ENCODE results near the gene SCAMP2.
"Not testable (repeated sequence)": the region's sequence is repeated elsewhere in the genome, so short reads cannot be mapped to it uniquely, and the experiment has no call there.

Gene SCAMP2

DNA sequence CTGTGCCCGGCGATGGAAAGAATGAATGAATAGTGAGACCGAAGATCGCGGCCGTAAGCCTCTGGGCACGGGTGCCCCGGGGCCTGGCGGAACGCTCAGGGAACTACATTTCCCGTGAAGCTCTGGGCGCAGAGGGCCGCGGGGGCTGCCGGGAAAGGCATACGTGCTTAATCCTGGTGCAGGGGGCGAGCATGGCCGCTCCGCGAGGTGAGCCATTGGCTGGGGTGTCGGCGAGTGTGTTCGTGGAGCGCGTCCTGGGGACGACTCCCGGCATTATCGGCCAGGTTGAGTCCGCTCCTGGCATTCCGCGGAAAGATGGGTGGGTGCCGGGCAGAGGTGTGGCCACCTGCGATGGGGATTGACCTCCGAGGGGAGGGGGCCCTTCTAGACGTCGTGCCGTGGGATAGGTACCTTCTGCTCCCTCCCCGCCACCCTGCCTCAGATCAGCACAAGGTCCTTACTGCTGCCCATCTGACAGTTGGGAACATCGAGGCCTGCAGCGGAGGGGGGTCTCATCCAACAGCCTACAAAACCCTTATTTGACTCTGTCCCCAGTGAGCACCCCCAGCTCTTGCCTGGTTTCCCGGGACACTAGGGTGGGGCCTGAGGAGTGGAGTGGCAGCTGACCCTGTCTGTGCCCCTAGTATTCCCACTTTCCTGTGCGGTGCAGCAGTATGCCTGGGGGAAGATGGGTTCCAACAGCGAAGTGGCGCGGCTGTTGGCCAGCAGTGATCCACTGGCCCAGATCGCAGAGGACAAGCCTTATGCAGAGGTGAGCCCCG is 16.9 kb upstream of the SCAMP2 start, which contains the start of gene MPI:
Gene MPI, plus strand, starts transcription at position 160 of the 782 bp plus-strand sequence. Its CDS starts 32 bp downstream, at position 192.
- DNase-seq: peak; percentile 88 to 91

DNA sequence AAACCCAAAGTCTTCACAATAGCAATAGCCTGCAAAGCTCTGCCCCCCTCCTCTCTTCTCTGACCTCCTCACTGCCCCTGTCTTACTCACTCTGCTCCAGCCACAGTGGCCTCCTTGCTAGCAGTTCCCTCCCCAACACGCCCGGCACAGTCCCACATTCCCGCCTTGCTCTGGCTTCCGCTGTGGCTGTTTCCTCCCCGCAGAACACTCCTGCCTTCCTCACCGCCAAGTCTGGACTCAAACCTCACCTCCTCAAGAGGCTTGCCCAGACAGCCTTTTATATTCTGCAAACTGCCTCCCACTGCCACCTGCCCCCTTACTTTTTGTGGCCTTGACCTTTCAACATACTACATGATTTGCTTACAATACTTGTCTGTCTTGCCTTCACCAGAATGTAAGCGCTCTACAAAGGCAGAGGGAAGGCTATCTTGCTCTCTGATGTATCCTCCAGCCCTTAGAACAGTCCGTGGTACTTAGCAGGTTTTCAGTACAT is 16.3 kb upstream of the SCAMP2 start:
- DNase-seq: peak; percentile 34

DNA sequence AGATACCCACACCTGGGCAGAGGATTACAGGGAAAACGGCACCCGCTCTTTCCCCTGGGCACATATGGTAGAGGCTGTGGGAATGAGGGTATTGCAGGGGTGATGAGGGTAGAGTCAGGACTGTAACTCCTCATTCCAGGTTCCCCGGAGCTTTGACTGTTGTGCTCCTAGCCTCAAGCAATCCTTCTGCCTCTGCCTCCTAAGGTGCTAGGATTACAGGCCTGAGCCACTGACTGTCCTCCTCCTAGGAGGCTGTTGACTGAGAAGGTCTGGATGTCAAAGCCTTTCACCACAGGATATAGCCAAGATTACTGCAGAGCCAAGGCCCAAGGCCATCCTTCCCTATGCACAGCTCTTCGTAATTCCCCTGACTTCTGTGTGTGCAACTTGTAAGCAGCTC is 15.6 kb upstream of the SCAMP2 start:
- DNase-seq: no peak

DNA sequence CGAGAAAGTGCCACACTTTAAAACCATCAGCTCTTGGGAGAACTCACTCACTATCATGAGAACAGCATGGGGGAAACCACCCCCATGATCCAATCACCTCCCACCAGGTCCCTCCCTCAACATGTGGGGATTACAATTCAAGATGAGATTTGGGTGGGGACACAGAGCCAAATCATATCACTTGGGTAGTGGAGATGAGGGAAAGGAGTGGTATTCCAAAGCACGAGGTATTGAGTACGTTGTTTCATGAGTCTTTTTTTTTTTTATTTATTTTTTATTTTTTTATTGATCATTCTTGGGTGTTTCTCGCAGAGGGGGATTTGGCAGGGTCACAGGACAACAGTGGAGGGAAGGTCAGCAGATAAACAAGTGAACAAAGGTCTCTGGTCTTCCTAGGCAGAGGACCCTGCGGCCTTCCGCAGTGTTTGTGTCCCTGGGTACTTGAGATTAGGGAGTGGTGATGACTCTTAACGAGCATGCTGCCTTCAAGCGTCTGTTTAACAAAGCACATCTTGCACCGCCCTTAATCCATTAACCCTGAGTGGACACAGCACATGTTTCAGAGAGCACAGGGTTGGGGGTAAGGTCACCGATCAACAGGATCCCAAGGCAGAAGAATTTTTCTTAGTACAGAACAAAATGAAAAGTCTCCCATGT is 14.5 kb upstream of the SCAMP2 start:
- DNase-seq: not testable (repeated sequence)

DNA sequence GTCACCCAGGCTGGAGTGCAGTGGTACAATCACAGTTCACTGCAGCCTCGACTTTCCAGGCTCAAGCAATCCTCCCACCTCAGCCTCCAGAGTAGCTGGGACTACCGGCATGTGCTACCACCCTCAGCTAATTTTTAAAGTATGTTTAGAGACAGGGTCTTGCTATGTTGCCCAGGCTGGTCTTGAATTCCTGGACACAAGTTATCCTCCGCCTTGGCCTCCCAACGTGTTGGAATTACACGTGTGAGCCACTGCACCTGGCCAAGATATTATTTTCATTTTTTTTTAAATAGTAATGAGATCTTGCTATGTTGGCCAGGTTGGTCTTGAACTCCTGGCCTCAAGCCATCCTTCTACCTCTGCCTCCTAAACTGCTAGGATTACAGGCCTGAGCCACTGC is 12.3 kb upstream of the SCAMP2 start:
- DNase-seq: no peak

DNA sequence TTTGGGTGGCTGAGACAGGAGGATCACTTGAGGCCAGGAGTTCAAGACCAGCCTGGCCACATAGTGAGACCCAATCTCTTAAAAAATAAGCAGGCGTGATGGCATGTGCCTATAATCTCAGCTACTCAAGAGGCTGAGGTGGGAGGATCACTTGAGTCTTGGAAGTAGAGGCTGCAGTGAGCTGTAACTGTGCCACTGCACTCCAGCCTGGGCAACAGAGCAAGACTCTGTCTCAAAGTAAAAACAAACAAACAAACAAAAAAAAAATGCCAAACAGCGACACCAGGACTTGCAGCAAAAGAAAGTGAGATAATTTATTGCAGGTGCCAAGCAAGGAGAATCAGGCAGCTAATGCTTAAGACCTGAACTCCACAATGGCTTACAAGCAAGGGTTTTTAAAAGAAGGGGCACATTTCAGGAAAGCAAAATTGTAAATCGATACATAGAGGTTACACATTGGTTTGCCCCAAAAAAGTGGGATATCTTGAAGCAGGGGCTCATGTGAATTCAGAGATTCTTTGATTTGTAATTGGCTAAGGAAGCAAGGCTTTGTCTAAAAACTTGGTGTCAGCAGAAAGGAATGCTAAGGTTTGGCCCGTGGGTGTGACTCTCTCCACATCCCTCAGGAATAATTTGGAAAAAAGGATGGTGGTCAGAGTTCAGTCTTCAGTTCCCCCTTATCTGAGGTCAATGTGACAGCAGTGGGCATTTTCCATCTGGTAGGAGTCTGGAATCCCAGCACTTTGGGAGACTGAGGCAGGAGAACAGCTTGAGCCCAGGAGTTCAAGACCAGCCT is 11.5 kb upstream of the SCAMP2 start:
- DNase-seq: no peak

DNA sequence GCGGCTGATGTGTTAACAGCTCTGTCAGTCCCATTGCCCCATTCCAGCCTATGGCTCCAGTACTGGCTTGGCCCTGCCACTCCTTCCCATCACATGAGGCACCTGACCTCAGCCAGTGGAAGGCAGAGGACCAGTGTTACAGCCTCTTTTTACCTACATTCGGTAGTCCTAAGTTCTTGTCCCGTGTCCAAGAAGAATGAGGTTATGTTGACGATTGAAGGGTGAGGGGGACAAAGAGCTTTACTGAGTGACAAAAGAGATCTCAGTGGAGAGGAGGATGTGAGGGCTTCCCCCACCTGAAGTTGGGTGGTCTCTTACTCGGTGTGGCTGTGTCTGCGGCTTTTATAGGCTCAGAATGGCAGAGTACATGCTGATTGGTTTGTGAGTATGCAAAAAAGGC is 9.4 kb upstream of the SCAMP2 start:
- DNase-seq: no peak

DNA sequence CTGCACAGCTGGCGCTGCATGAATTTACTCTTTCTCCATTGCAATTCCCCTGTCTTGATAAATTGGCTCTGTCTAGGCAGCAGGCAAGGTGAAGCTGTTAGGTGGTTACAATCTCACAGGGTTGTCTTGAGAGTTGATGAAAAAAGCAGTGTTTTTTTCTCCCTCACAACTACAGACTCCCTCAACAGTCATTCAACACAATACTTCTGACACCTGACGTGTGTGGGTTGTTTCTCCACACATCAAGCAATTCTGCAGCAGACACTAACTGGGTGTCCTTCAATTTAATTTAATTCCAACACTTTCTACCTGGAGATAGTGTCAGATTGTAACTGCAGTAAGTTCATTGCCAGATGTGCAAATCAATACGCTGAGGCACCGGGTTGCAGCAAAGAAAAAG is 5.1 kb upstream of the SCAMP2 start:
- no peak for DNase-seq

DNA sequence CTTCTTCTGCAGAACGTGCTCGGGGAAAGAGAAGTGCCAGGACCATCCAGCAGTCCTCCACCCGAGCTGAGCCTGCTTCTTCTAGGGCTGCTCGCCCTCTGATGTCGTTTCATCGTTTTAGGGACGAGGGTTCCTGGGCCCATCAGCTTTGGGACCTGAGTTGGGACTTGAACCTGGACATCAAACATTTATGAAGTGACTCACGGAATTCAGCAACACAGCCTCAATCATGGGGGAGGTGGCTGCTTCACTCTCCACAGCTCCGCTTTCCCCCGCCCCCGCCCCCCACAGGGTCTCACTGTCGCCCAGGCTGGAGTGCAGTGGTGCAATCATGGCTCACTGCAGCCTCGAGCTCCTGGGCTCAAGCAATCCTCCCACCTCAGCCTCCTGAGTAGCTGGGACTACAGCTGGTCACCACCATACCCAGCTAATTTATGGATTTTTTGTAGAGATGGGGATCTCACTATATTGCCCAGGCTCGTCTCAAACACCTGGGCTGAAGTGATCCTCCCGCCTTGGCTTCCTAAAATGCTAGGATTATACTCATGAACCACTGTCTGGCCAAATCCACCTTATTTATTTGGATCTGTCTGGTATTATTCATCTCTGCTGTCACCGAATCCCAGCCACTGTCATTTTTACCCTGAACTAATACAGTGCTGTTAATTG is 725 bp upstream of the SCAMP2 start:
- peak; percentile 20 to 25 for DNase-seq

DNA sequence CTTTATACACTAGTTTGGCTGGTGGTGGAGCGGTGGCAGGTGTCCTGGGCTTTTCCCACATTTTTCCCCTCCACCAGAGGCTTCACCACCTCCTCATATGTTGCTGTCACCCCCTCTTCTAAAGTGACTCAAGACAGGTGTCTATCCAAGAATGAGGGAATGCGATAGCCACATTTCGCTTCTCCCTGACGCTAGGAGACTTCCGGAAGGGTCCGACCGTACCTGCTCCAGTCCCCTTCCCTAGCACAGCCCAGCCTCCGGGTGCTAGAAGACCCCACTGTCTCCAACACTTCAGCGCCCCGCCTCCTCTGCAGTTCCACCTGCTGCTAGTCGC is 496 bp downstream of the SCAMP2 start:
- DNase-seq: no peak

DNA sequence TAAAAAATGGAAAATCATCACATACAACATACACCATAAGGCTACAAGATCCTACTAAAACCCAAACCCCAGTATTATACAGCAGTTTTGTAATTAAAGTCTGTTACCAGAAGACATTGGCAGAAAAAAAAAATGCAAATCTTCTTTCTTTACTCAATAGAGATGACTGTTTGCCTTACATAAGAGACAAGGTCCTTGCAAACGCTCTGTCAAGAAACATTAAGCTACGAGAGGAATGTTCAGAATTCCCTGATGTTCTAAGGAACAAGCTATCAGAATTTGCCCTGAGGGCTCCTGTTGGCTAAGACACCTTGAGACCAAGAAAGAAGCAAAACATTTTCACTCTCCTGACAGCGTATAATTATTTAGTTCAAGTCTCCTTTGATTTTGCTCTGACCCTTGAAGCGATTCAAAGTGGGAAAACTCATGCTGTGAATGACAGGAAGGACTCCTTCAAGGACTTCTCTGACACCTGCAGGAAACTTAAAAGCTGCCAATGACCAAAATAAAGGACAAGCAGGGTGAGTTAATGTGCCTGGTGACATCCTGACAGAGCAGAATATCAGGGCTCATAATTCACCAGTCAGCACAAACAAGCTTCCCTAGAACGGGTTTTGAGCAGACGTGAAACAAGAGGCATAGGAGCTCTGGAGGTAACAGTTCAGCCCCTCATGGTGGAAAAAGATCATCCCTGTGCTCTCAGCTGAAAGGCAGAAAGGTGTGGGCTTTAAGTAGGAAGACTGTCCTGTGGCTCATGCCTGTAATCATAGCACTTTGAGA is 2.5 kb downstream of the SCAMP2 start:
- no peak for DNase-seq

DNA sequence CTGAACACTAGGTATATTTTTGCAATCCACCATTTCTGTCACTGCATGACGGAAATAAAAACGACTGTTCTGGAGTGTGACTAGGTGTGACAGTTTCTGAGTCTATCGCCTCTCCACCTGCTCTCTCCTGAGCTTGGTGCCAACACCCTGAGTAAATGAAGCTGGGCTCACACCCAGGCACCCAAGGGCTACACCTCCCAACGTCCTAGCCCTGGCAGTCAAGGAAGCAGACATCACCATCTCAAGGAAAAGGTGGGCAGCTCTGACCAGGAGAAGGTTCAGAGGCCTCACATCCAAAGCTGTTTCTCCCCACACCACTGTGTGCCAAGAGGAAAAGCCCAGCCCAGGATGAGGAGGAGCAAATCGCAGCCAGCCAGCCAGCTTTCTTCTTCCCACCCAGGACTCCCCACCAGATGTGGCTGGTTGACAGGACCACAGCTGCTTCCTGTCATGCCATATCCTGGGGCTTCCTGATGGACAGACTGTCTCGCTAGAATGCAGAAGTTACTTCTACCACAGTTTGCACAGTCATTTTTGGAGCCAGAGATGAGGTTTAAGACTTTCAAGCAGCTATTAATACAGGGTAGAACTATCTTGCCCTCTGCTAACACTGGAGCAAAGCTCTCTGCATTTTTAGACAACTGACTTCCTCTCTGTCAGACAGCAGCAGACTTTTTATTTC is 3.3 kb downstream of the SCAMP2 start:
- DNase-seq: peak; percentile 27 to 39

DNA sequence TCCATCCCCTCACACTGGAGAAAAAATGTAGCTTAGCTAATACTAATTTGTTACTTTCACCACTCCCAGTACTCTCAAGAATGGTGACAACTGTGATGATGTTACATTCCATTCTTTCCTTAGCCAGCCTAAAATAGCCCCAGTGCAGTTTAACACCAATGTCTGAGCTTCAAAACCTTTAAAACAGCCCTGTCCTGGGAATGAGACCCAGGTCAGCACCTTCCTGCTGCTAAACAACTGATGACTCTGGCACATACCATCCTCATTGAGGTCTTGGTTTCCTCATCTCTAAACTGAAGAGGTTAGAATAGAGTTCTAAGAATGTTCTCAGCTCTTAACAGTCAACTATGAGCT is 3.8 kb downstream of the SCAMP2 start:
- no peak for DNase-seq

DNA sequence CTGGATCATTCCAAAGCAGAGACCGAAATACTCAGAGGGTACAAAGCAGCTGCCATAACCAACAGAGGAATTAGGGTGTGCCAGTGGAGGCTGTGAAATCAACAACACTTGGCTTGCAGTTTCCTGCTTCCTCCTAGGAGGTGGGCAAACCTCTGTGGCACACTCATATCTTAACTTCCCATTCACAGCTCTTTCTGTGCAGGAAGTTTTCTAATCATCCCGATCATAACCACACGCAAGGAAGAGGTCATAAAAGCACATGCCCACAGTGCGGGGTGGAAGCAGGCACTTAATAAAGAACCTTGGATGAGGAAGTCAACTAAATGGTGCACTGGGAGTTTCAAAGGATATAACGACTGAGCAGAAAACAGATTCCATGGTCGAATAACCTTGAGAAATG is 5.1 kb downstream of the SCAMP2 start:
- no peak for DNase-seq

DNA sequence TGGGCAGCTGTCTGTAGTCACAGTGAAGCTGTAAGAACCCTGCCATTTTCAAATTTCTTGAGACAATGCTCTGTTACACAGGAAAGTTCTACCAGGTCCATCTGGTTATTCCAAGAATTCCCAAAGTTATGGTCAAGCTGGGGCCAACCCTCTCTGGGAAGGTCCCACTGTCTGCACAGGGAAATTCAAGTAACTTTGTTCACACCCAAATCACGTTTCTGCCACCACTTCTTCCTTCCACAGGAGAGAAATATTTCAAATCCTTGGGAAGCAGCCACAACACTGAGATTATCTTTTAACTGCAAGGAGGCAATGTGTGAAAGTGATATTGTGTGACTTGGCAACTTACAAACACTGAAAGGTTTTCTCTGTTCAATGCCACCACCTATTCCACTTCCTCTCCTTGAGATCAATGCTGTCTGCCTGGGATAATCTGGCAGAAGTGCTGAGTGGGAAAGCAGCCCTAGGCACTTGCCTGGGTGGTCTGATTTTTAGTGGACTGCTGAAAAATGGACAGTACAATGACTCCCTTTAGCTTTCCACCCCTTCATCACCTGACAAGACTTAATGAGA is 5.6 kb downstream of the SCAMP2 start:
- no peak for DNase-seq

DNA sequence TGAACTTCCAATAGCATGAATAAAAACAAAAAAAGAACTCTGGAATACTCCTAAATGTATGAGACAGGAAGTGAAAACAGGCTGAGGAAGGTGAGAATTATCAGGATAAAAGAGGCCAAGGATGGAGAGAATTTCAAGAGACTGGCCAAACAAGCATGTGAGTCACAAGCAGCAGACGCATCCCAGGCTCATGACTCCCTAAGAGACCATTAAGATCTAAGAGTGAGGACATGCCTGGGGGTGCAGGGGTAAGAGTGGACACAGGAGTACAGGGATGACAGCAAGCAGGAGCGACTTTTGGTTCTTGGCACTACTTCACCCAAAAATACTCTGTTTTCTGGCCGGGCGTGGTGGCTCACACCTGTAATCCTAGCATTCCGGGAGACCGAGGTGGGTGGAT is 7.1 kb downstream of the SCAMP2 start:
- no peak for DNase-seq

DNA sequence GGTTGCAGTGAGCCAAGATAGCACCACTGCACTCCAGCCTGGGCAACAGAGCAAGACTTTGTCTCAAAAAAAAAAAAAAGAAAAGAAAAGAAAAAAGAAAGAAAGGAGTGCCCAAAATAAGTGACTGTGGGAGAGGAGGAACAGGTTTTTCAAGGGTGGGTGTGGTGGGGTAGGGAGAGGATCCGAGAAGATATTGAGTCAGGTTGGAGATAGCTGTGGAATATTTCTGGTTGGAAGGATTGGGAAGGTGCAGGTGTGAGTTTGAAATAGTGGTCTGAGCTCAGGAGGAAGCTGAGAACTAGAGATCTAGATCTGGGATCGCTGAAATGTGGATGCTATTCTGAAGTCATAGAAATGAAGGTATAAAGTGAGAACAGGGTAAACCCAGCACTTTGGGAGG is 7.8 kb downstream of the SCAMP2 start:
- DNase-seq: no peak

DNA sequence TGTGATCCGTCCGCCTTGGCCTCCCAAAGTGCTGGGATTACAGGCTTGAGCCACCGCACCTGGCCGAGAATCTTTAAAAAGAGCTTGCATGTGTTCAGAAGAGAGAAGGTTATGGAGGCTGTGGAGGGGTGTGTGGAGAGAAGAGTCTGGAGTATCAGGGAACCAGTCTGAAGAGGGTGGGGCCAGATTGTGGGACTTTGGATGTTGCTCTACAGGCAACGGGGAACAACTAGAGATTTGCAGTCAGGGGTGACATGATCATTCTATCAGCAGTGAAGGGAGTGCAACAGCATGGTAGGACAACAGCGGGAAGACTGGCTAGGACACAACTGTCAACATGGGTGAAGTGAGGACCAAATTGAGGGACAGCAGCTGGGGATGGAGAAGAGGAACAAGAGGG is 8.9 kb downstream of the SCAMP2 start:
- DNase-seq: no peak

DNA sequence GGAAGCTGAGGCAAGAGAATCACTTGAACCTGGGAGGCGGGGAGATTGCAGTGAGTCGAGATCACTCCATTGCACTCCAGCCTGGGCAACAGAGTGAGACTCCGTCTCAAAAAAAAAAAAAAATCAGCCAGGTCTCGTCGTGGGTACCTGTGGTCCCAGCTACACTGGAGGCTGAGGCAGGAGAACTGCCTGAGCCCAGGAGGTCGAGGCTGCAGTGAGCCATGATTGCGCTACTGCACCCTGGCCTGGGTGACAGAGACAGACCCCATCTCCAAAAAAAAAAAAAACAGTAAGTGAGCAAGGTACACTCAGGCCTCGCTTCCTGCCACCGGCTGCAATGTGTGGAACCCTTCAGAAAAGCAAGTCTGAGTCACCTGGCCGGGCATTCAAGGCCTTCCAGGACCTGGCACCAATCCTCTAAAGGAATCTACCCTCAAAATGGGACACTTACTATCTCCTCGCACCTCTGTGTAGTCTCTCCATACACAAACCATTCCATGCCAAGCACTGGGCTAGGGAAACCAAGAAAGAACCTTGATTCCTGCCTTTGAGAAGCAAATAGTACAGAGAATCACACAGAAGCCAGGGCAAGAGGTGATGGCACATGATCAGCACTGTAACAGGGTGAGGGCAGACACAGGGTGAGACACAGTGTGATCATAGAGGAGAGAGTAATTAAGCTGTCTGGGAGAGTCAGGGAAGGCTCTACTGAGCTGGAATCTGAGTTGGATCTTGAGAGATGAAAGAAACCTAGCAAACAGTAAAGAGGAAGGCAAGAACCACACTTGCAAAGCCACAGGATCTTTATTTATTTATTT is 9.7 kb downstream of the SCAMP2 start:
- DNase-seq: no peak

DNA sequence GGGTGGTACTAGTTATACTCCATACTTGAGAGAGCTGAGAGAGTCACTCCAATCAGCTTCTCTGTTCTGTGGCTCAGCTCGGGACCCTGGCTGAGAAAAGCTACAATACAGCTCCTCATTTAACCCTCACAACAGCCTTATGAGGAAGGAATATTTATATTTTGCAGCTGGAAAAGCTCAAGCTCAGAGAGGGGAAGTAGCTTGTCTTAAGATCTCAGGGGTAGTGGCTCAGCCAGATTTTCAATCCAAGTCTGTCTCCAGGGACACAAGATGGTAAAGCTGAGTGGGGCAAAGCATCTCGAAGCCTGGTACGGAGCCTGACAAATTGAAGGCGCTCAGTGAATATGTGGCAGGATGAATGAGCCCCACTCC is 14.8 kb downstream of the SCAMP2 start:
- DNase-seq: no peak

Data from stimulated activated CD4-positive, alpha-beta T cell treated with anti-CD3 and anti-CD28 coated beads, Interleukin-2, amount 100 ng/mL, for 24 hours (primary cell).